Measurements from ENCODE around the gene SPATS2. TPM values are rescaled to one million over a fixed set of nuclear protein-coding genes. Genes with fewer than 3 reads are reported as not detected.
"Not testable (repeated sequence)": the region's sequence is repeated elsewhere in the genome, so short reads cannot be mapped to it uniquely, and the experiment has no call there.

The SPATS2 gene
- total RNA-seq, 1 donor from 2014 or later = 5.9 TPM

GRCh38 chr12:49432616-49433015 is 65.4 kb downstream of the SPATS2 start:
- intact Hi-C loops (cut with micrococcal nuclease) = no loop called here
- Histone ChIP-seq H3K9me3 (replicated peaks) (no peaks in the 10 kb centered on the region), H3K4me3 (no peak overlapping the region), H3K27me3 (ENCODE audit: low read depth) (no peaks in the 10 kb centered on the region), H3K36me3 (no peaks in the 10 kb centered on the region), H3K4me1 (peaks cover 7% of the 10 kb centered on the region), H3K27ac (replicated peaks) (no peak overlapping the region)
- TF ChIP-seq CTCF (IDR thresholded peaks at IDR 0.05; ENCODE audit: borderline replicate concordance) = no peak
- no peak for DNase-seq

GRCh38 chr12:49436799-49437198 is 69.5 kb downstream of the SPATS2 start:
- DNase-seq; H3K4me3 ChIP-seq; intact Hi-C loops (cut with micrococcal nuclease); H3K27me3 ChIP-seq (ENCODE audit: low read depth); H3K4me1 ChIP-seq; H3K27ac ChIP-seq (replicated peaks); H3K9me3 ChIP-seq (replicated peaks); H3K36me3 ChIP-seq: not testable (repeated sequence)

GRCh38 chr12:49439042-49439441 is 71.8 kb downstream of the SPATS2 start:
- Histone ChIP-seq H3K27me3 (ENCODE audit: low read depth) (no peaks in the 10 kb centered on the region), H3K9me3 (replicated peaks) (no peaks in the 10 kb centered on the region), H3K4me3 (no peak overlapping the region), H3K36me3 (no peaks in the 10 kb centered on the region), H3K4me1 (peaks cover 4% of the 10 kb centered on the region), H3K27ac (replicated peaks) (no peak overlapping the region)
- no peak for DNase-seq
- intact Hi-C loops (cut with micrococcal nuclease) = no loop called here
- no peak for TF ChIP-seq CTCF (IDR thresholded peaks at IDR 0.05; ENCODE audit: borderline replicate concordance)

- DNase-seq = no peak
- Histone ChIP-seq H3K9me3 (replicated peaks) (no peaks in the 10 kb centered on the region), H3K36me3 (no peaks in the 10 kb centered on the region), H3K4me3 (no peak overlapping the region), H3K27me3 (ENCODE audit: low read depth) (no peaks in the 10 kb centered on the region), H3K27ac (replicated peaks) (no peak overlapping the region), H3K4me1 (peaks cover 4% of the 10 kb centered on the region)
- intact Hi-C loops (cut with micrococcal nuclease) = no loop called here
- no peak for TF ChIP-seq CTCF (IDR thresholded peaks at IDR 0.05; ENCODE audit: borderline replicate concordance)
These were observed 72.8 kb downstream of the SPATS2 start for GRCh38 chr12:49440035-49440434.

- Histone ChIP-seq H3K27me3 (ENCODE audit: low read depth) (no peaks in the 10 kb centered on the region), H3K4me1 (peaks cover 4% of the 10 kb centered on the region), H3K9me3 (replicated peaks) (peaks cover 13% of the 10 kb centered on the region), H3K4me3 (no peak overlapping the region), H3K36me3 (peaks cover 4% of the 10 kb centered on the region), H3K27ac (replicated peaks) (no peak overlapping the region)
- TF ChIP-seq CTCF (IDR thresholded peaks at IDR 0.05; ENCODE audit: borderline replicate concordance) = no peak
- intact Hi-C loops (cut with micrococcal nuclease) = no loop called here
- no peak for DNase-seq
These were observed 75.7 kb downstream of the SPATS2 start for GRCh38 chr12:49442915-49443314.

GRCh38 chr12:49446571-49446970 is 79.3 kb downstream of the SPATS2 start:
- Histone ChIP-seq H3K4me3 (no peak overlapping the region), H3K27ac (replicated peaks) (no peak overlapping the region), H3K4me1 (peaks cover 4% of the 10 kb centered on the region), H3K9me3 (replicated peaks) (peaks cover 13% of the 10 kb centered on the region), H3K27me3 (ENCODE audit: low read depth) (no peaks in the 10 kb centered on the region), H3K36me3 (peaks cover 4% of the 10 kb centered on the region)
- intact Hi-C loops (cut with micrococcal nuclease) = no loop called here
- TF ChIP-seq CTCF (IDR thresholded peaks at IDR 0.05; ENCODE audit: borderline replicate concordance) = no peak
- no peak for DNase-seq
